ENCODE data around the gene KISS1R. TPM values are rescaled to one million over a fixed set of nuclear protein-coding genes. Genes with fewer than 3 reads are reported as not detected.

Gene KISS1R
- total RNA-seq, 1 donor, result not detected

GRCh38 chr19:952049-952679, 35.0 kb downstream of the KISS1R start:
- DNase-seq (ENCODE audit: low read depth), result no peak
- H3K4me3 ChIP-seq (ENCODE audit: low read depth, low read length), result no peak overlapping the region
- TF ChIP-seq CTCF (IDR thresholded peaks at IDR 0.05; ENCODE audit: insufficient read depth, low read length), result no peak

GRCh38 chr19:952680-953444, 35.7 kb downstream of the KISS1R start:
- no peak overlapping the region for H3K4me3 ChIP-seq (ENCODE audit: low read depth, low read length)
- no peak for TF ChIP-seq CTCF (IDR thresholded peaks at IDR 0.05; ENCODE audit: insufficient read depth, low read length)
- no peak for DNase-seq (ENCODE audit: low read depth)

GRCh38 chr19:953445-954271, 36.5 kb downstream of the KISS1R start:
- DNase-seq (ENCODE audit: low read depth), result no peak
- no peak for TF ChIP-seq CTCF (IDR thresholded peaks at IDR 0.05; ENCODE audit: insufficient read depth, low read length)
- H3K4me3 ChIP-seq (ENCODE audit: low read depth, low read length), result no peak overlapping the region

GRCh38 chr19:954272-954671, 37.1 kb downstream of the KISS1R start:
- no peak for DNase-seq (ENCODE audit: low read depth)
- no peak overlapping the region for H3K4me3 ChIP-seq (ENCODE audit: low read depth, low read length)
- TF ChIP-seq CTCF (IDR thresholded peaks at IDR 0.05; ENCODE audit: insufficient read depth, low read length), result no peak

GRCh38 chr19:954672-955494, 37.8 kb downstream of the KISS1R start:
- no peak for TF ChIP-seq CTCF (IDR thresholded peaks at IDR 0.05; ENCODE audit: insufficient read depth, low read length)
- H3K4me3 ChIP-seq (ENCODE audit: low read depth, low read length), result no peak overlapping the region
- no peak for DNase-seq (ENCODE audit: low read depth)

Measured in fibroblast of the aortic adventitia (primary cell).